Peyer's patch (tissue), 4 donors: Measurements from ENCODE around the gene PRRG4. TPM values are rescaled to one million over a fixed set of nuclear protein-coding genes. Genes with fewer than 3 reads are reported as not detected.
"Not testable (repeated sequence)": the region's sequence is repeated elsewhere in the genome, so short reads cannot be mapped to it uniquely, and the experiment has no call there.

ENCODE experiments used
- DNase-seq, 3 donors: peaks; one replicate each; pipeline ENCODE4 v3.0.0-alpha.2; 2017 to 2019
- H3K27ac ChIP-seq, 4 donors: fragments of 200-600 bp; sonication (generic); one replicate each; pipeline ENCODE4 v1.5.1; 2016 to 2019
- H3K27me3 ChIP-seq, 2 donors: fragments of 200-600 bp; sonication (generic); one replicate each; pipeline ENCODE4 v1.5.1; 2019
- H3K36me3 ChIP-seq, 3 donors: fragments of 200-600 bp; sonication (generic); one replicate each; pipeline ENCODE4 v1.5.1; 2016 to 2019
- H3K4me1 ChIP-seq, 4 donors: fragments of 200-600 bp; sonication (generic); one replicate each; pipeline ENCODE4 v1.5.1; 2016 to 2019
- H3K4me3 ChIP-seq, 4 donors: fragments of 200-600 bp; sonication (generic); 1 replicate in 3 of 4; 2 replicates in 1 of 4; pipeline ENCODE4 v1.5.1; 2016 to 2019; ENCODE audit warnings: mild to moderate bottlenecking in 1 of 4
- H3K9me3 ChIP-seq, 4 donors: fragments of 200-600 bp; sonication (generic); one replicate each; pipeline ENCODE4 v1.5.1; 2016 to 2019; ENCODE audit warnings: mild to moderate bottlenecking in 1 of 4
- POLR2A ChIP-seq, 2 donors: fragments of 450-650 bp; IDR thresholded peaks; one replicate each; pipeline ENCODE4 v1.5.1; 2017; ENCODE audit warnings: antibody characterized with exemption in 2 of 2, mild to moderate bottlenecking in 2 of 2, moderate library complexity in 2 of 2
- total RNA-seq, 4 donors: library from RNA; depleted of rRNA; stranded (reverse); fragments of >200 nt; gene quantifications; one replicate each; pipeline ENCODE4 v1.1.0, GENCODE V29; 2016
- TF ChIP-seq, protein P1 (sequence below), 6 experiments: fragments of 450-650 bp in 4 of 6; fragments of 200-600 bp in 2 of 6; sonication (generic) in 1 of 6; IDR thresholded peaks; one replicate each; pipeline ENCODE4 v1.5.1; 2017 to 2019; ENCODE audit warnings: antibody characterized with exemption in 6 of 6, mild to moderate bottlenecking in 3 of 6, moderate library complexity in 1 of 6

PRRG4 gene
- total RNA-seq, 4 donors from 2014 or later, result 3.3 to 16.1 (median 9.8) TPM

DNA sequence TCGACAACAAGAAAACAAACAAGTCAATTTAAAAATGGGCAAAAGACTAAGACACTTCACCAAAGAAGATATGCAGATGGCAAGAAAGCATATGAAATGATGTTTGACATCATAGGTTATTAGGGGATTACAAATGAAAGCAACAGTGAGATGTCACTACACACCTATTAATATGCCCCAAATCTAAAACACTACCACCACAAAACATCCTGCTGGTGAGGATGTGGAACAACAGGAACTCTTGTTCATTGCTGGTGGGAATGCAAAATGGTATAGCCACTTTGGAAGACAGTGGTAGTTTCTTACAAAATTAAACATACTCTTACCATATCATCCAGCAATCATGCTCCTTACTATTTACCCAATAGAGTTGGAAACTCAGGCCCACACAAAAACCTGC, 29.0 kb downstream of the PRRG4 start:
- no peak overlapping the region for H3K4me3 ChIP-seq
- H3K27ac ChIP-seq, result no peak overlapping the region
- H3K27me3 ChIP-seq, result no peaks in the 10 kb centered on the region
- no peak for DNase-seq
- H3K4me1 ChIP-seq, result no peaks in the 10 kb centered on the region
- no peaks in the 10 kb centered on the region for H3K36me3 ChIP-seq
- no peak for TF ChIP-seq POLR2A (IDR thresholded peaks at IDR 0.05)
- TF ChIP-seq, protein P1, sequence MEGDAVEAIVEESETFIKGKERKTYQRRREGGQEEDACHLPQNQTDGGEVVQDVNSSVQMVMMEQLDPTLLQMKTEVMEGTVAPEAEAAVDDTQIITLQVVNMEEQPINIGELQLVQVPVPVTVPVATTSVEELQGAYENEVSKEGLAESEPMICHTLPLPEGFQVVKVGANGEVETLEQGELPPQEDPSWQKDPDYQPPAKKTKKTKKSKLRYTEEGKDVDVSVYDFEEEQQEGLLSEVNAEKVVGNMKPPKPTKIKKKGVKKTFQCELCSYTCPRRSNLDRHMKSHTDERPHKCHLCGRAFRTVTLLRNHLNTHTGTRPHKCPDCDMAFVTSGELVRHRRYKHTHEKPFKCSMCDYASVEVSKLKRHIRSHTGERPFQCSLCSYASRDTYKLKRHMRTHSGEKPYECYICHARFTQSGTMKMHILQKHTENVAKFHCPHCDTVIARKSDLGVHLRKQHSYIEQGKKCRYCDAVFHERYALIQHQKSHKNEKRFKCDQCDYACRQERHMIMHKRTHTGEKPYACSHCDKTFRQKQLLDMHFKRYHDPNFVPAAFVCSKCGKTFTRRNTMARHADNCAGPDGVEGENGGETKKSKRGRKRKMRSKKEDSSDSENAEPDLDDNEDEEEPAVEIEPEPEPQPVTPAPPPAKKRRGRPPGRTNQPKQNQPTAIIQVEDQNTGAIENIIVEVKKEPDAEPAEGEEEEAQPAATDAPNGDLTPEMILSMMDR (IDR thresholded peaks at IDR 0.05), result no peak
- H3K9me3 ChIP-seq, result no peaks in the 10 kb centered on the region

DNA sequence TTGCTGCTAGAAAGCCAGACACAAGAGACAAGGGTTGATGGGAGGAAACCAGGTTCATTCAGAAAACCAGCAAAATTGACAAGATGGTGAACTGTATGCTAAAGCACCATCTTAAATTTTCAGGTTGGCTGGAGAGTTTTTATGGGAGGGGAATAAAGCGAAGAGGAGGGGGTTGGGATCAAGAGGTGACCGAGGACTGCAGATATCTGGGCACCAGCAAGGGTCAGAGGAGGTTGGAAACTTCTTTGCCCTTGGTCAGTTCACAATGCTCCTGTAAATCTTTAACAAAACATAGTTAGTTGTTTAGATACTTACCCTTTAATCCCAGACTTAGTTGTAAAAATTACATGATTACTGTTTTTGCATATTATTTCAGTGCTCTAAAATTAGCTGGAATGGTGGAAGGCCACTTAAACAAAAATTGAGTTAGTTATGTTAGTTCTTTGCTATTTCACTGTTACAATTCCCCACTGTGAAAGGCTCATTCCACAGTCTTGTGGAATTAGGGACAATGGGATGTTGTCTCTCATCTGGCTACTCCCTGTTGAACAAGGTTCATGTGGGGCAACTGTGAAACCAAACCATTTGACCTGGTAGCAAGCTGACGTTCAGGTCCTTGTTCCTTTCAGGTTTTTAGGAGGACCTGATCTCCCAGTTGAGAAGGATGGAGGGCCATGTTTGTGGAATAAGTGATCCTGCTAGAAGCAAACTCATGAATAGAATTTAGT, 32.3 kb downstream of the PRRG4 start:
- H3K36me3 ChIP-seq, result no peaks in the 10 kb centered on the region
- no peaks in the 10 kb centered on the region for H3K27me3 ChIP-seq
- no peaks in the 10 kb centered on the region for H3K4me1 ChIP-seq
- H3K9me3 ChIP-seq, result no peaks in the 10 kb centered on the region
- TF ChIP-seq POLR2A (IDR thresholded peaks at IDR 0.05), result no peak
- TF ChIP-seq, protein P1 (IDR thresholded peaks at IDR 0.05), result no peak
- H3K4me3 ChIP-seq, result no peak overlapping the region
- DNase-seq, result no peak
- H3K27ac ChIP-seq, result no peak overlapping the region

DNA sequence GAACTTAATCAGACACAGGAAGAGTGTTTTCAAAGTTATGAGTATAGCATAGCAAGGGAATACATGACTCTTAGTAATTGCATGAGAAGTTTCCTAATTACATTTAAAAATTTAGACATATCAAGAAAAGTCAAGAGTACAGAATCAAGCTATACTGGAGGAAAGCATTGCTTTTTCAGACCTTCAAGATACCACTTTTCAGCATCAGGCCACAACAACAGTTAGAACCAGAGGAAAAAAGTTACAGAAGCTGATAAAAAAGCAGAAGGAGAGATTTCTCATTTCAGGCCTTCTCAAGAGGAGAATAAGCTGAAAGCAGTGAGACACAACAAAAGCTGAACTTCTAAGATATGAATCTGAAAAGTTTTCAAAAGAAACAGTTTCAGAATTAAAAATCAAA, 34.8 kb downstream of the PRRG4 start:
- Histone ChIP-seq H3K4me1 (no peaks in the 10 kb centered on the region), H3K27ac (no peak overlapping the region), H3K4me3 (no peak overlapping the region), H3K9me3 (no peaks in the 10 kb centered on the region), H3K36me3 (no peaks in the 10 kb centered on the region), H3K27me3 (no peaks in the 10 kb centered on the region)
- no peak for DNase-seq
- TF ChIP-seq, protein P1 (IDR thresholded peaks at IDR 0.05), result no peak
- TF ChIP-seq POLR2A (IDR thresholded peaks at IDR 0.05), result no peak

DNA sequence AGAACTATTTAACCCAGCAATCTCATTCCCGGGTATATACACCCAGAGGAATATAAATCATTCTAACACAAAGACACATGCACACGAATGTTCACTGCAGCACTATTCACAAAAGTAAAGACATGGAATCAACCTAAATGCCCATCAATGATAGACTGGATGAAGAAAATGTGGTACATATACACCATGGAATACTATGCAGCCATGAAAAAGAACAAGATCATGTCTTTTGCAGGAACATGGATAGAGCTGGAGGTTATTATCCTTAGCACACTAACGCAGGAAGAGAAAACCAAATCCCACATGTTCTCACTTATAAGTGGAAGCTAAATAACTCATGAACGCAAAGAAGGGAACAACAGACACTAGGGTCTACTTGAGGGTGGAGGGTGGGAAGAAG, 39.0 kb downstream of the PRRG4 start:
- not testable (repeated sequence) for H3K36me3 ChIP-seq, H3K27ac ChIP-seq, H3K4me1 ChIP-seq, DNase-seq, H3K27me3 ChIP-seq, H3K4me3 ChIP-seq, H3K9me3 ChIP-seq

DNA sequence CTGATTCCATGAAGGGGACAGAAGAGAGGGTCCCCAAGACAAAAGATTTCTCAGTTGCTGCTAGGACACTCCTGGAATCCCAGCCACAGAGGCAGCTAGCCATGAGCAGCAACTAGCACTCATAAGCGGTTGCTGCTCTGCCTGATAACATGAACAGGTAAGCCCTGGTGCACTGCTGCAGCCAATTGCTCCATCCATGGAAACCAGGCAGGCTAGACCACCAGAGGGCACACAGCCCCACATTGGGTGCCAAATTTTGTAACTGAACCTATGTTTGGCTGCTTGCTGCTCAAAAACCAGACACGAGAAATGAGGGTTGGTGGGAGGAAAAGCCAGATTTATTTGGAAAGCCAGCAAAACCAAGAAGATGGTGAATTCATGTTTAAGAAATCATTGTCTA, 40.9 kb downstream of the PRRG4 start:
- DNase-seq, result no peak
- Histone ChIP-seq H3K27ac (no peak overlapping the region), H3K9me3 (no peaks in the 10 kb centered on the region), H3K36me3 (no peaks in the 10 kb centered on the region), H3K27me3 (no peaks in the 10 kb centered on the region), H3K4me1 (no peaks in the 10 kb centered on the region), H3K4me3 (no peak overlapping the region)
- TF ChIP-seq, protein P1 (IDR thresholded peaks at IDR 0.05), result peak in 2 of 6 experiments; percentile 7 to 16
- no peak for TF ChIP-seq POLR2A (IDR thresholded peaks at IDR 0.05)

DNA sequence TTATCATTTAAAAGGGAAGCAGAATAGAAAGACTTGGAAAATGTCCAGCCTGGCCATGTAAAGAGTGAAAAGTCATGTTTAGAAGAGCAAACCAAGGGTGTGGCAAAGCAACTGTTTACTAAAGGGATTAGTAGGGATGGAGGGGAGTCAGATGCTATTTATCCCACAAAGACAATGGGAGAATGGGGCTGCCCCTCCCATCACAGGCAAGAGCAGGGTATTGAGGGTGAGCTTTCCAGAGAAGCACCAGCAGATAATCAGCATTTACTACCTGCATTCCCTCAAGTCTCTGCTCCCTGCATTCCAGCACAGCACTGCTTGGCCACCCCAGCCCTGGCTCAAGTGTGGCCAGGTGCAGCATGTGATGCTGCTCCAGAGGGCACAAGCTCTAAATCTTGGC, 44.4 kb downstream of the PRRG4 start:
- Histone ChIP-seq H3K27ac (no peak overlapping the region), H3K36me3 (no peaks in the 10 kb centered on the region), H3K9me3 (no peaks in the 10 kb centered on the region), H3K27me3 (no peaks in the 10 kb centered on the region), H3K4me1 (no peaks in the 10 kb centered on the region), H3K4me3 (no peak overlapping the region)
- TF ChIP-seq, protein P1 (IDR thresholded peaks at IDR 0.05), result no peak
- no peak for TF ChIP-seq POLR2A (IDR thresholded peaks at IDR 0.05)
- no peak for DNase-seq
